ENCODE data around the gene DCANP1. TPM values are rescaled to one million over a fixed set of nuclear protein-coding genes. Genes with fewer than 3 reads are reported as not detected.

DCANP1 gene
- total and polyA plus RNA-seq, 4 donors: 0.05 TPM; not detected in 3

DNA sequence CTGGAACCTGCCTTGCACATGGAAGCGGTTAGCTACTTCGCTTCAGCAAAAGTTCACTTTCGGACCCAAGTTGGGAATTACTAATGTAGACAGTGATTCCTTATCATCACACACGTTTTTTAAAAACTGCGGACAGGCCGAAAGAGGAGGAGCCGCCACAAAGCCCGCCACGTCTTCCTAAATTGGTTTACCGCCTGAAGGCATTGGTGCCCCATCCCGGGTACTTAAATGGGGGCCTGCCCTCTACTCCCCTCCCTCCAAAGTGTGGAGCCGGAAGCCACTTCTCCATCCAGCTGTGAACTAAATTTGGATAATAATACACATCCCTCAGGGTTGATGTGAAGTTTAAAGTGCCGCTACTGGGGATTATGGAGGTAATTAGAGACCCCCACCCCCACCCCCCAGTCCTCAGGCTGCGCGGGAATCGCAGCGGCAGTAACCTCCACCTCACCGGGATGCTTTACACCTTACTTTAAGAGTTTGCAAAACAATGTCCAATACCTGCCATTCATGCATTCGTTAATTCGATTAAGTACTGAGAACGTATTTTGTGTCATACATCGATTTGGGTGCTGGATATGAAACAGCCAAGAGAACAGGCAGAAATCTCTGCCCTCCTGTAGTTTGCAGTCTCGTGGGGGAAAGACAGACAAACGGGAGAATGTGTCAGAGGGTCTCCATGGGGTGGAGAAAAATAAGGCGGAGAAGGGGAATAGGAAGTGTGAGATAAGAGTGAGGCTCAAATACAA lies 47.2 kb downstream of the DCANP1 start (continued):
- TF ChIP-seq RXRA (IDR thresholded peaks at IDR 0.05): no peak
- TF ChIP-seq FOXA2 (IDR thresholded peaks at IDR 0.05): no peak

GRCh38 chr5:135398855-135399793 lies 48.0 kb downstream of the DCANP1 start, which contains the start of gene MACROH2A1:
Gene MACROH2A1, minus strand, starts transcription at chr5:135399231. Its CDS starts 10,138 bp downstream, at chr5:135389093.
- peak; percentile 88 for DNase-seq (ENCODE audit: low spot score)
- 4% methylated on average over 109 of the region's 109 CpGs for WGBS
- Histone ChIP-seq H3K36me3 (ENCODE audit: control insufficient read depth in 4 of 4, insufficient read depth in 3 of 4, low read depth in 1 of 4, low read length in 3 of 4) (no peaks in the 10 kb centered on the region), H3K4me3 (ENCODE audit: low read depth in 1 of 3, low read length in 3 of 3) (peak within 1 kb of the TSS; percentile 59 to 95 (median 87)), H3K4me1 (ENCODE audit: control insufficient read depth in 4 of 4, insufficient read depth in 4 of 4, low read length in 3 of 4) (peaks cover 1 to 15% (median 7%) of the 10 kb centered on the region in 4 donors), H3K27ac (ENCODE audit: low read depth in 1 of 2, low read length in 2 of 2) (peak within 1 kb of the TSS; percentile 69), H3K9ac (ENCODE audit: low read depth in 1 of 2, low read length in 2 of 2) (peak within 1 kb of the TSS; percentile 57 to 78), H3K27me3 (ENCODE audit: control insufficient read depth in 4 of 4, insufficient read depth in 4 of 4, low read length in 3 of 4) (no peaks in the 10 kb centered on the region), H3K9me3 (ENCODE audit: control insufficient read depth in 4 of 4, low read length in 3 of 4) (no peaks in the 10 kb centered on the region)
- peak in 1 of 2 donors; percentile 73 for TF ChIP-seq GABPA (IDR thresholded peaks at IDR 0.05 in 1 of 2, conservative IDR thresholded peaks at IDR 0.05 in 1 of 2)
- peak; percentile 19 for TF ChIP-seq YY1 (IDR thresholded peaks at IDR 0.05)
- TF ChIP-seq FOXA1 (IDR thresholded peaks at IDR 0.05): no peak
- TF ChIP-seq NR2F2 (IDR thresholded peaks at IDR 0.05): peak; percentile 27
- TF ChIP-seq RXRA (IDR thresholded peaks at IDR 0.05): peak; percentile 26 to 31

DNA sequence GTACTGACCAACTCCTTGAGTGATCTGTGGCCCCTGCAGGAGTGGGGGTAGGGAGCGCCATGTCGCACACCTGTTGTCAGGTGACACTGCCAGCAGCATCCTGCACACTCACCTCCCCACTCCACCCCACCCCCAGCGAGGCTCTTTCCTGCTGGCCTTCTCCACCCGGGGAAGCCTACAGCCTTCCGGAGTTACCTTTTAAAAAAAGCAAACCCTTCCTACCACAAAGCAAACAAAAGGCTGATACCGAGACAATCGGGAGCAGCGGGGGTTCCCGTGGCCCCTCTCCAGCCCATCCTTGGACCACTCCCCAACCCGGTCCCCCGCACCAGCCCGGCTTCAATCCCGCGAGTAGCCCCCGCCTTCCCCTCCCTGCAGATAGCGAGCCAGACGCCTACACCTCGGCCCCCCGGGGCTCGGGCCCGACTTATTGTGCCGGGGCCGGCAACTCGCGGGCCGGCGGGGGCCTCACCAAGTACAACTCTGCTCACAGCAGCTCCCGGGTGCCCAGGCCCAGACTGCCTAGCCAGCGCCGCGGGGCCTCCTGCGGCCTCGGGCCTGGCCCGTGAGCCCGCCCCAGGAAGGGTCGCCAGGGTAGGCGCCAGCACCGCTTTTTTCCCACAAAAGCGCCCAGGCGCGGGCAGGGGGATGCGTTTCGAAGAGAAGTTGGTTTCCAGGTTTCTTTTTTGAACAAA lies 48.8 kb downstream of the DCANP1 start:
- Histone ChIP-seq H3K4me1 (ENCODE audit: control insufficient read depth in 4 of 4, insufficient read depth in 4 of 4, low read length in 3 of 4) (peaks cover 3 to 18% (median 9%) of the 10 kb centered on the region in 4 donors), H3K9ac (ENCODE audit: low read depth in 1 of 2, low read length in 2 of 2) (peak overlapping the region; percentile 57 to 78), H3K27me3 (ENCODE audit: control insufficient read depth in 4 of 4, insufficient read depth in 4 of 4, low read length in 3 of 4) (no peaks in the 10 kb centered on the region), H3K4me3 (ENCODE audit: low read depth in 1 of 3, low read length in 3 of 3) (peak overlapping the region; percentile 59 to 95 (median 87)), H3K36me3 (ENCODE audit: control insufficient read depth in 4 of 4, insufficient read depth in 3 of 4, low read depth in 1 of 4, low read length in 3 of 4) (no peaks in the 10 kb centered on the region), H3K9me3 (ENCODE audit: control insufficient read depth in 4 of 4, low read length in 3 of 4) (no peaks in the 10 kb centered on the region), H3K27ac (ENCODE audit: low read depth in 1 of 2, low read length in 2 of 2) (peak overlapping the region; percentile 69)
- peak; percentile 54 for DNase-seq (ENCODE audit: low spot score)
- TF ChIP-seq, protein P1, sequence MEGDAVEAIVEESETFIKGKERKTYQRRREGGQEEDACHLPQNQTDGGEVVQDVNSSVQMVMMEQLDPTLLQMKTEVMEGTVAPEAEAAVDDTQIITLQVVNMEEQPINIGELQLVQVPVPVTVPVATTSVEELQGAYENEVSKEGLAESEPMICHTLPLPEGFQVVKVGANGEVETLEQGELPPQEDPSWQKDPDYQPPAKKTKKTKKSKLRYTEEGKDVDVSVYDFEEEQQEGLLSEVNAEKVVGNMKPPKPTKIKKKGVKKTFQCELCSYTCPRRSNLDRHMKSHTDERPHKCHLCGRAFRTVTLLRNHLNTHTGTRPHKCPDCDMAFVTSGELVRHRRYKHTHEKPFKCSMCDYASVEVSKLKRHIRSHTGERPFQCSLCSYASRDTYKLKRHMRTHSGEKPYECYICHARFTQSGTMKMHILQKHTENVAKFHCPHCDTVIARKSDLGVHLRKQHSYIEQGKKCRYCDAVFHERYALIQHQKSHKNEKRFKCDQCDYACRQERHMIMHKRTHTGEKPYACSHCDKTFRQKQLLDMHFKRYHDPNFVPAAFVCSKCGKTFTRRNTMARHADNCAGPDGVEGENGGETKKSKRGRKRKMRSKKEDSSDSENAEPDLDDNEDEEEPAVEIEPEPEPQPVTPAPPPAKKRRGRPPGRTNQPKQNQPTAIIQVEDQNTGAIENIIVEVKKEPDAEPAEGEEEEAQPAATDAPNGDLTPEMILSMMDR (IDR thresholded peaks at IDR 0.05; ENCODE audit: low read depth, low read length, missing input control): no peak
- TF ChIP-seq NR2F2 (IDR thresholded peaks at IDR 0.05) (no peak), GABPA (IDR thresholded peaks at IDR 0.05 in 1 of 2, conservative IDR thresholded peaks at IDR 0.05 in 1 of 2) (no peak), FOXA2 (IDR thresholded peaks at IDR 0.05) (no peak), FOXA1 (IDR thresholded peaks at IDR 0.05) (no peak), ATF3 (IDR thresholded peaks at IDR 0.05) (no peak), RXRA (IDR thresholded peaks at IDR 0.05) (no peak), JUND (IDR thresholded peaks at IDR 0.05) (no peak), TAF1 (conservative IDR thresholded peaks at IDR 0.05) (no peak), HNF4A (conservative IDR thresholded peaks at IDR 0.05) (no peak)
- TF ChIP-seq, protein P2, sequence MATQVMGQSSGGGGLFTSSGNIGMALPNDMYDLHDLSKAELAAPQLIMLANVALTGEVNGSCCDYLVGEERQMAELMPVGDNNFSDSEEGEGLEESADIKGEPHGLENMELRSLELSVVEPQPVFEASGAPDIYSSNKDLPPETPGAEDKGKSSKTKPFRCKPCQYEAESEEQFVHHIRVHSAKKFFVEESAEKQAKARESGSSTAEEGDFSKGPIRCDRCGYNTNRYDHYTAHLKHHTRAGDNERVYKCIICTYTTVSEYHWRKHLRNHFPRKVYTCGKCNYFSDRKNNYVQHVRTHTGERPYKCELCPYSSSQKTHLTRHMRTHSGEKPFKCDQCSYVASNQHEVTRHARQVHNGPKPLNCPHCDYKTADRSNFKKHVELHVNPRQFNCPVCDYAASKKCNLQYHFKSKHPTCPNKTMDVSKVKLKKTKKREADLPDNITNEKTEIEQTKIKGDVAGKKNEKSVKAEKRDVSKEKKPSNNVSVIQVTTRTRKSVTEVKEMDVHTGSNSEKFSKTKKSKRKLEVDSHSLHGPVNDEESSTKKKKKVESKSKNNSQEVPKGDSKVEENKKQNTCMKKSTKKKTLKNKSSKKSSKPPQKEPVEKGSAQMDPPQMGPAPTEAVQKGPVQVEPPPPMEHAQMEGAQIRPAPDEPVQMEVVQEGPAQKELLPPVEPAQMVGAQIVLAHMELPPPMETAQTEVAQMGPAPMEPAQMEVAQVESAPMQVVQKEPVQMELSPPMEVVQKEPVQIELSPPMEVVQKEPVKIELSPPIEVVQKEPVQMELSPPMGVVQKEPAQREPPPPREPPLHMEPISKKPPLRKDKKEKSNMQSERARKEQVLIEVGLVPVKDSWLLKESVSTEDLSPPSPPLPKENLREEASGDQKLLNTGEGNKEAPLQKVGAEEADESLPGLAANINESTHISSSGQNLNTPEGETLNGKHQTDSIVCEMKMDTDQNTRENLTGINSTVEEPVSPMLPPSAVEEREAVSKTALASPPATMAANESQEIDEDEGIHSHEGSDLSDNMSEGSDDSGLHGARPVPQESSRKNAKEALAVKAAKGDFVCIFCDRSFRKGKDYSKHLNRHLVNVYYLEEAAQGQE (IDR thresholded peaks at IDR 0.05): no peak
- WGBS: 1% methylated on average over 43 of the region's 43 CpGs
